ENCODE data around the gene MTUS2.

GRCh38 chr13:29508130-29508875, 688.2 kb downstream of the MTUS2 start:
- TF ChIP-seq, protein P1, sequence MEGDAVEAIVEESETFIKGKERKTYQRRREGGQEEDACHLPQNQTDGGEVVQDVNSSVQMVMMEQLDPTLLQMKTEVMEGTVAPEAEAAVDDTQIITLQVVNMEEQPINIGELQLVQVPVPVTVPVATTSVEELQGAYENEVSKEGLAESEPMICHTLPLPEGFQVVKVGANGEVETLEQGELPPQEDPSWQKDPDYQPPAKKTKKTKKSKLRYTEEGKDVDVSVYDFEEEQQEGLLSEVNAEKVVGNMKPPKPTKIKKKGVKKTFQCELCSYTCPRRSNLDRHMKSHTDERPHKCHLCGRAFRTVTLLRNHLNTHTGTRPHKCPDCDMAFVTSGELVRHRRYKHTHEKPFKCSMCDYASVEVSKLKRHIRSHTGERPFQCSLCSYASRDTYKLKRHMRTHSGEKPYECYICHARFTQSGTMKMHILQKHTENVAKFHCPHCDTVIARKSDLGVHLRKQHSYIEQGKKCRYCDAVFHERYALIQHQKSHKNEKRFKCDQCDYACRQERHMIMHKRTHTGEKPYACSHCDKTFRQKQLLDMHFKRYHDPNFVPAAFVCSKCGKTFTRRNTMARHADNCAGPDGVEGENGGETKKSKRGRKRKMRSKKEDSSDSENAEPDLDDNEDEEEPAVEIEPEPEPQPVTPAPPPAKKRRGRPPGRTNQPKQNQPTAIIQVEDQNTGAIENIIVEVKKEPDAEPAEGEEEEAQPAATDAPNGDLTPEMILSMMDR (conservative IDR thresholded peaks at IDR 0.05; ENCODE audit: low read depth, low read length), result peak; percentile 95
- TF ChIP-seq EZH2phosphoT487 (IDR thresholded peaks at IDR 0.05; ENCODE audit: borderline replicate concordance, low read length) (no peak), EZH2 (IDR thresholded peaks at IDR 0.05; ENCODE audit: low read length, unreplicated experiment) (no peak)
